ENCODE data around the gene SDK2. TPM values are rescaled to one million over a fixed set of nuclear protein-coding genes. Genes with fewer than 3 reads are reported as not detected.

The SDK2 gene
- total RNA-seq, 2 donors from 2014 or later, result 1.4 TPM

GRCh38 chr17:73591296-73592078 lies 52.8 kb downstream of the SDK2 start:
- peak in 1 of 3 donors; percentile 25 for DNase-seq
- Mint-ChIP-seq H3K27me3 (no peaks in the 10 kb centered on the region), H3K4me3 (peak overlapping the region; percentile 87), H3K27ac (peak overlapping the region; percentile 95), H3K4me1 (peaks cover 54% of the 10 kb centered on the region), H3K36me3 (ENCODE audit: low read depth) (no peaks in the 10 kb centered on the region)
- peak; percentile 89 for ATAC-seq
- no peaks in the 10 kb centered on the region for H3K9me3 ChIP-seq (ENCODE audit: control insufficient read depth, low read length, poor library complexity, severe bottlenecking)

GRCh38 chr17:73589363-73589980 lies 54.8 kb downstream of the SDK2 start:
- H3K4me1 Mint-ChIP-seq, result peaks cover 50% of the 10 kb centered on the region
- no peak for ATAC-seq
- H3K36me3 Mint-ChIP-seq (ENCODE audit: low read depth), result no peaks in the 10 kb centered on the region
- no peak for DNase-seq
- no peaks in the 10 kb centered on the region for H3K27me3 Mint-ChIP-seq
- peak overlapping the region; percentile 27 for H3K27ac Mint-ChIP-seq
- H3K9me3 ChIP-seq (ENCODE audit: control insufficient read depth, low read length, poor library complexity, severe bottlenecking), result no peaks in the 10 kb centered on the region
- H3K4me3 Mint-ChIP-seq, result no peak overlapping the region

- DNase-seq (no peak), ATAC-seq (no peak)
- H3K4me3 Mint-ChIP-seq, result no peak overlapping the region
- no peaks in the 10 kb centered on the region for H3K36me3 Mint-ChIP-seq (ENCODE audit: low read depth)
- H3K27ac Mint-ChIP-seq, result peak overlapping the region; percentile 27
- H3K4me1 Mint-ChIP-seq, result peaks cover 45% of the 10 kb centered on the region
- H3K27me3 Mint-ChIP-seq, result no peaks in the 10 kb centered on the region
- no peaks in the 10 kb centered on the region for H3K9me3 ChIP-seq (ENCODE audit: control insufficient read depth, low read length, poor library complexity, severe bottlenecking)
Measured at GRCh38 chr17:73588891-73589290, 55.4 kb downstream of the SDK2 start.

GRCh38 chr17:73588301-73588846 lies 55.9 kb downstream of the SDK2 start:
- DNase-seq (no peak), ATAC-seq (no peak)
- Mint-ChIP-seq H3K27ac (no peak overlapping the region), H3K27me3 (no peaks in the 10 kb centered on the region), H3K4me1 (peaks cover 42% of the 10 kb centered on the region), H3K36me3 (ENCODE audit: low read depth) (no peaks in the 10 kb centered on the region), H3K4me3 (no peak overlapping the region)
- H3K9me3 ChIP-seq (ENCODE audit: control insufficient read depth, low read length, poor library complexity, severe bottlenecking), result no peaks in the 10 kb centered on the region

GRCh38 chr17:73586921-73587602 lies 57.2 kb downstream of the SDK2 start:
- Mint-ChIP-seq H3K27ac (peak overlapping the region; percentile 19), H3K4me3 (no peak overlapping the region), H3K36me3 (ENCODE audit: low read depth) (no peaks in the 10 kb centered on the region), H3K27me3 (peaks cover 4% of the 10 kb centered on the region), H3K4me1 (peaks cover 32% of the 10 kb centered on the region)
- H3K9me3 ChIP-seq (ENCODE audit: control insufficient read depth, low read length, poor library complexity, severe bottlenecking), result no peaks in the 10 kb centered on the region
- ATAC-seq (no peak), DNase-seq (no peak)

GRCh38 chr17:73586275-73586832 lies 57.9 kb downstream of the SDK2 start:
- no peaks in the 10 kb centered on the region for H3K36me3 Mint-ChIP-seq (ENCODE audit: low read depth)
- H3K27ac Mint-ChIP-seq, result peak overlapping the region; percentile 19
- no peak overlapping the region for H3K4me3 Mint-ChIP-seq
- peaks cover 4% of the 10 kb centered on the region for H3K27me3 Mint-ChIP-seq
- H3K9me3 ChIP-seq (ENCODE audit: control insufficient read depth, low read length, poor library complexity, severe bottlenecking), result no peaks in the 10 kb centered on the region
- DNase-seq, result no peak
- peaks cover 24% of the 10 kb centered on the region for H3K4me1 Mint-ChIP-seq
- ATAC-seq, result no peak

- no peaks in the 10 kb centered on the region for H3K36me3 Mint-ChIP-seq (ENCODE audit: low read depth)
- no peak overlapping the region for H3K4me3 Mint-ChIP-seq
- DNase-seq (no peak), ATAC-seq (peak; percentile 30)
- peaks cover 19% of the 10 kb centered on the region for H3K4me1 Mint-ChIP-seq
- no peaks in the 10 kb centered on the region for H3K9me3 ChIP-seq (ENCODE audit: control insufficient read depth, low read length, poor library complexity, severe bottlenecking)
- peaks cover 4% of the 10 kb centered on the region for H3K27me3 Mint-ChIP-seq
- H3K27ac Mint-ChIP-seq, result no peak overlapping the region
Measured at GRCh38 chr17:73585583-73585982, 58.7 kb downstream of the SDK2 start.

- ATAC-seq (no peak), DNase-seq (no peak)
- H3K4me3 Mint-ChIP-seq, result no peak overlapping the region
- no peak overlapping the region for H3K27ac Mint-ChIP-seq
- H3K27me3 Mint-ChIP-seq, result peaks cover 8% of the 10 kb centered on the region
- no peaks in the 10 kb centered on the region for H3K36me3 Mint-ChIP-seq (ENCODE audit: low read depth)
- peaks cover 15% of the 10 kb centered on the region for H3K4me1 Mint-ChIP-seq
- no peaks in the 10 kb centered on the region for H3K9me3 ChIP-seq (ENCODE audit: control insufficient read depth, low read length, poor library complexity, severe bottlenecking)
Measured at GRCh38 chr17:73584987-73585386, 59.3 kb downstream of the SDK2 start.

GRCh38 chr17:73584049-73584448 lies 60.2 kb downstream of the SDK2 start:
- H3K4me1 Mint-ChIP-seq, result peaks cover 13% of the 10 kb centered on the region
- no peak overlapping the region for H3K4me3 Mint-ChIP-seq
- peaks cover 12% of the 10 kb centered on the region for H3K27me3 Mint-ChIP-seq
- ATAC-seq, result no peak
- H3K9me3 ChIP-seq (ENCODE audit: control insufficient read depth, low read length, poor library complexity, severe bottlenecking), result no peaks in the 10 kb centered on the region
- H3K27ac Mint-ChIP-seq, result no peak overlapping the region
- peaks cover 3% of the 10 kb centered on the region for H3K36me3 Mint-ChIP-seq (ENCODE audit: low read depth)
- DNase-seq, result no peak

- no peak overlapping the region for H3K4me3 Mint-ChIP-seq
- H3K36me3 Mint-ChIP-seq (ENCODE audit: low read depth), result peaks cover 4% of the 10 kb centered on the region
- peaks cover 13% of the 10 kb centered on the region for H3K27me3 Mint-ChIP-seq
- ATAC-seq (no peak), DNase-seq (no peak)
- H3K4me1 Mint-ChIP-seq, result peaks cover 11% of the 10 kb centered on the region
- H3K27ac Mint-ChIP-seq, result peak overlapping the region; percentile 75
- no peaks in the 10 kb centered on the region for H3K9me3 ChIP-seq (ENCODE audit: control insufficient read depth, low read length, poor library complexity, severe bottlenecking)
Measured at GRCh38 chr17:73582821-73583220, 61.4 kb downstream of the SDK2 start.

GRCh38 chr17:73582359-73582758 lies 61.9 kb downstream of the SDK2 start:
- ATAC-seq, result no peak
- Mint-ChIP-seq H3K4me1 (peaks cover 7% of the 10 kb centered on the region), H3K36me3 (ENCODE audit: low read depth) (peaks cover 4% of the 10 kb centered on the region), H3K27me3 (peaks cover 17% of the 10 kb centered on the region), H3K4me3 (no peak overlapping the region), H3K27ac (peak overlapping the region; percentile 9)
- DNase-seq, result no peak
- no peaks in the 10 kb centered on the region for H3K9me3 ChIP-seq (ENCODE audit: control insufficient read depth, low read length, poor library complexity, severe bottlenecking)

- peak overlapping the region; percentile 9 for H3K27ac Mint-ChIP-seq
- peaks cover 7% of the 10 kb centered on the region for H3K4me1 Mint-ChIP-seq
- DNase-seq (no peak), ATAC-seq (no peak)
- H3K27me3 Mint-ChIP-seq, result peaks cover 17% of the 10 kb centered on the region
- no peak overlapping the region for H3K4me3 Mint-ChIP-seq
- peaks cover 4% of the 10 kb centered on the region for H3K36me3 Mint-ChIP-seq (ENCODE audit: low read depth)
- H3K9me3 ChIP-seq (ENCODE audit: control insufficient read depth, low read length, poor library complexity, severe bottlenecking), result no peaks in the 10 kb centered on the region
Measured at GRCh38 chr17:73581379-73581778, 62.9 kb downstream of the SDK2 start.
